GM12892 (cell line): ENCODE results near the gene NEDD4L.

ENCODE experiments used
- POLR2A ChIP-seq: IDR thresholded peaks from 2 replicates; pipeline ENCODE4 v1.6.1; 2011; ENCODE audit warnings: low read depth, low read length, control low read depth
- POLR2AphosphoS5 ChIP-seq: IDR thresholded peaks from 2 replicates; pipeline ENCODE4 v1.6.1; 2011; ENCODE audit warnings: low read depth, low read length, control low read depth

GRCh38 chr18:58362829-58363271, 318.8 kb downstream of the NEDD4L start:
- no peak for TF ChIP-seq POLR2AphosphoS5
- no peak for TF ChIP-seq POLR2A
